Fibroblast of skin of back (primary cell): ENCODE results near the gene CST5.
"Not testable (repeated sequence)": the region's sequence is repeated elsewhere in the genome, so short reads cannot be mapped to it uniquely, and the experiment has no call there.

Source experiments
- DNase-seq: peaks from one replicate; pipeline ENCODE4 v3.0.0-alpha.2; 2013

The CST5 gene

DNA sequence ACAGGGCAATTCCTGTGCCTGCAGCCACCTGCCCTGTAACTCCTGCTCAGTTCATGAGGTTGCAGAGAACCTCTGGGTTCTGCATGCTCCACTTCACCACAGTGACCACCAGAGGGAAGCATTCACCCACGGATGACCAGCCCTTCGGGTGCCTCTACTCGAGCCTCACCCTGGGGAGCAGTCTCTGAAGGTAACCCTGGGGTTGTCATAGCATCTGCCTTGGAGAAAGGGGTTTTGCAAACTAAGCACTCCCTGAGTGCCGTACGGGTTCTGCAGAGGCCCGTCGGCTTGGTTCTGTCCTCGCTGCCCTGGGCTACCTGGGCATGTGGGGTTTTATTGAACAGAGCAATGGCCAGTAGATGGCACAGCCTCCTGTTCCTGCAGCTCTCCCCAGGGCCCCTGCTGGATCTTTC, 10.2 kb upstream of the CST5 start:
- peak; percentile 43 for DNase-seq

DNA sequence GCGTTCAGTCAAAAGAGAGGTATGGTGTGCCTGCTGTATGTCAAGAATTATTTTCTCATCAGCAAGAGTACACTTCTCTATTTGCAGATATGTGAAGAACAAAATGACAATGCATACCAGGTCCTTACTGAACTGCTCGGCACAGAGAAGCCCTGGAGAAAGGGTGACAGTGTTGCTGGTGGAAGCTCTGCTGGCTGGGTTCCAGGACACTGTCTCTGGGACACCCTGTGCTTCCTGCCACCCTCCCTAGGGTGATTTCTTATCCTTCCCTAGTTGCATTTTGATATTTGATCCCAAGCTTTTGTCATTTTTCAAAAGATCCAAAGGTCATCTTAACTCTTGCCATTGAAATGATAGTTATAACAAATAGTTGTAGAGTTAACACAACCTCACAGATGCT, 8.3 kb upstream of the CST5 start:
- DNase-seq, result no peak

DNA sequence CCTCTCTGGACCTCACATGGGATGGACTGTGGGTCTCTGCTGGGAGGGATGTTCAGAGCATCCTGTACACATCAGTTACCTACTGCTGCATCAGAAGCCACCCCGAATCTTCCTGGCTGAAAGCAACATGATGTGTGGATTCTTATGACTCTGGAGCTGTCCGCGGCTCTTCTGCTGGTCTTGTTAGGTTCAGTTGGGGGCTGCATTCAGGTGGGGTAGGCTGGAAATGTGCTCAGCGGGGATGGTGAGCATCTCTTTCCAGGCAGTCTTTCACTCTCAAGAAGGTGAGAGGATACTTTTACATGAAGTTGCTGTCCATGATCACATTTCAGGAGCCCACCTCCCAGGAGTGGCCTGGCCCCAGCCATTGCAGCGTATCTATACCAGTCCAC, 5.2 kb upstream of the CST5 start:
- no peak for DNase-seq

DNA sequence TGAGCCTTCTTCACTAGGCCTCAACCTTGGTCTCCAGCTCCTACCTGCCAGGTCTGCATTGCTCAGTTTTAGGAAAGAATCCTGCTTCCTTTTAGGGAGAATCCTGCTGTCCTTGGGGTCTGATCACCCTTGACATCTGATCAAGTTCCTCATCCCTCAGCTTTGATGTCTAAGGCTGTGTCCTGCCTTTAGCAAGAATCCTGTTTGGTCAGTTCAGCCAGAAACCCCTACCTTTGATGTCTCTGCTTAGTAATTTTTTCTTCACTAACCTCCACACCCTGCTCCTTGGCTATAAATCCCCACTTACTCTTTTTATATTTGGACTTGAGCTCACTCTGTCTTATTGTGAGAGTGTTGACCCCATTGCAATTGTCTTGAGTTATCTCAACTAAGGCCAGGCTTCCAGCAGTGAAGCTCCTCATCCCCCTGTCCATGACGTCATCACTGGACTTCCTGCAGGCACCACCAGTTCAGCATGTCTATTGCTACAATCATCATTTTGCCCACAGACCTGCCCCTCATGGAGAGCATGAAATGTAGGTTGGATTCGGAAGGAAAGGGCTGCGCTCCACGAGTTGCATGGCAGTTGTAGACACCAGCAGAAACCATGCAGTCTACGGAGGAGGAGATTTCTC, 4.7 kb upstream of the CST5 start:
- no peak for DNase-seq

DNA sequence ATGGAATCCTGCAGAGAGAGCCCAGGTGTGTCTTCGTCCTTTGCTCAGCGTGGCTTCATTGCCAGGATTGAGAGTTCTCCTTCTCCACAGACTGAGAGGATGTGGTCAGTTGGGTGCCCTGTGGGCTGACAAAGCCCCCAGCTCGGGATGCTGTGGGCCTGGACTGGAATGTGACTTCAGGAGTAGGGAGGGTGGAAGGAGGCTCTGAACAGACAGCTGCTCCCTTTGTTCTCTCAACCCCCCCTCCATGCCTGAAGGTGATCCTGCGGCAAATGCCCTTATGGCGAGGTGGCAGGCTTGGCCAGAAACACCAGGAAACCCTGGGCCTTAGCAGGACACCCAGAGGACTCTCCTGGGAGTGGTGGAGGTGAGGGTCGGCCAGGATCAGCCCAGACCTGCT, 1.8 kb upstream of the CST5 start:
- no peak for DNase-seq

DNA sequence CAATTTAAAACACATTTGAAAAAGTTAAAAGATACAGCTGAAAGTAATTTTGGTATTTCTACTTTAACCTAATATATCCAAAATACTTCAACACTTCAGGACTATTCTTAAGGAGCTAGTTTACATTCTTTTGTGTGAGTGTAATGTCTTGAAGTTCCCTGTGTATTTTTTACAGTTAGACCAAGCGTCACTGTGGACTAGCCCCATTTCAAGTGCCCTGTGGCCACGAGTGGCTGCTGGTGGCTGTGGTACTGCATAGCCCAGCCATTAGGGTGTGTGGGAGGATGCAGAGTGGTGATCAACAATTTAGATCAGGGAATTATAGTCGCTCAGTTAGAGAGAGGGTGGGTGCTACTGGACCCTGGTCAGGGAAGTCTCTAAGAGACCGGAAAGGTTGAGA, 869 bp upstream of the CST5 start:
- DNase-seq, result no peak

DNA sequence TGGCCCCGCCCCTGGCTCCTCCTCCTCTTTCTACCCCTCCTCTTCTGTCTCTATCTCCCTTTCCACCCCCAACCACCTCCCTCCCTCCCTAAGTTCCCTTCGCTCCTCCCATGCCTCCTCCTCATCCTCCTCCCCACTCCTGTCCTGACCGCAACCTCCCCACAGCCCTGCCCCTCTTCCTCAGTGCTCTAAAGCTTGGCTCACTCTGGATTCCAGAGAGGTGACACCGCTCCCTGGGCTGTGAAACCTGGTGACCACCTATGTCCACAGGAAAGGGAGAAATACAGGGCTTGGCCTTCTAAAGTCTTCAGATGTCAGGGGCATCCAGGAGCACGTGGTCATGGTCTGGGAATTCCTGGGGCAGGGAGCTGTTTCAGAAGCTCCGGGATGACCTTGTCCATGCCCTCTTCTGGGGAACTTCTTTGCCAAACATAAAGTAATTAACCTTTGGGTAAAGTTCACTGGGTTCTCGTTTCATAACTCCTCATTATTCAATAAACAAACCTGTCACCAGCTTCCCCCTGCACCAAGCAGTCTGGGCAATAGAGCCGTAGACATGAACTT, 345 bp upstream of the CST5 start:
- DNase-seq, result no peak

DNA sequence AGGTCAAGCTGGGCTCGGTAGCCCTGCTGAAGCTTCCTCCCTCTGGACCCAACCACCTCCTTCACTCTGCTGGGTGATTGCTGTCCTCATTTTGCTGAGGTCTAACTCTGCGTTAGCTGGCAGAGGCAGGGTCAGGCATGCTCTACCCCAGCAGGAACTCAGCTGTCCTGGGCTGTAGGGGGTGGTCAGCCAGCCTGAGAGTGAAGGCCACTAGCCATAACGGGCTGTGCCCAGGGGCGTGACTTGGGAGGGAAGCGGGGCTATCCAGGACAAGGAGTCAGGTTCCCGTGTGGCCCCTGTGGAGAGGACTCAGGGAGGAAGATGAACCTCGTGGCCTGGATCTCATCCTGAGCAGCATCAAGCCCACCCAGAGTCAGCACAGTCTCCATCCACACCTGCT, 761 bp downstream of the CST5 start:
- no peak for DNase-seq

DNA sequence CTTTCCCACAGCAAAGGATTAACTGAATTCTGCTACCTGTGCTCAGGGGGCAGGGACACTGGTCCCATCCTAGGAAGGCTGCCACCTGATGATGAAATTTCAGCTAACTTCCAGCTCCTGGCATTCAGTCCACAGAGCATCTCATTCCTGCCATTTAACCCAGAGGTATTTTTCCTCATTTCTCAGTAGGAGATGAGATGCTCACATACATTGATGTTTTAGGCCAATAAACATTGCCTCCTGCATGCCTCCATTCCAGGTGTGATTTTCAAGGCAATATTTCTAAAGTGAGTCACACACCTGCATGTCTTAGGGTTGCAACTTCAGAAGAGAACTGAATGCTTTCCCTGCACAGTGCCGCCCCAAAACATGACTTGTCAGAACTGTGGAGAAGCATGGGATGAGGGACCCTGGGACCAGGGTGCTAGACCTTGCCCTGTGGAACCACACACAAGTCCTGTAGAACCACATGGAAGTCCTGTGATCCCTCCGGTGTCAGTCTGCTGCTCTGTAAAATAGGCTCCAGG, 1.5 kb downstream of the CST5 start:
- DNase-seq, result not testable (repeated sequence)

DNA sequence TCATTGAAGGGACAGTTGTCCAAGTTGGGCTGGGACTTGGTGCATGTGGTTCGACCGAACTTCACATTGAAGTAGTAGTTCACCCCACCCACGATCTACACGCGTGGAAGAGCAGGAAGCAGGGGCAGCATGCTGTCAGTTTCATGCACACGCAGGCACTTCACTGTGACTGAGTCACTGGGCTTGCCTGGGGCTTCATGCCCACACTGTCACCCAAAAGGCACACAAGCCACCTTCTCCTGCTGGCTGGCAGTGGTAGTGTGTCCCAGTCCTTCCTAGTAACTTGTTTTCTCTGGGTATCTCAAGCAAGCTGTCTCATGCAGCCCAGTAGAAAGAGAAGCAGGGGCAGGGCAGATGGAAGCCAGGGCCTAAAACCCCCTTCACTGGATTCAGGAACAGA, 2.0 kb downstream of the CST5 start:
- no peak for DNase-seq

DNA sequence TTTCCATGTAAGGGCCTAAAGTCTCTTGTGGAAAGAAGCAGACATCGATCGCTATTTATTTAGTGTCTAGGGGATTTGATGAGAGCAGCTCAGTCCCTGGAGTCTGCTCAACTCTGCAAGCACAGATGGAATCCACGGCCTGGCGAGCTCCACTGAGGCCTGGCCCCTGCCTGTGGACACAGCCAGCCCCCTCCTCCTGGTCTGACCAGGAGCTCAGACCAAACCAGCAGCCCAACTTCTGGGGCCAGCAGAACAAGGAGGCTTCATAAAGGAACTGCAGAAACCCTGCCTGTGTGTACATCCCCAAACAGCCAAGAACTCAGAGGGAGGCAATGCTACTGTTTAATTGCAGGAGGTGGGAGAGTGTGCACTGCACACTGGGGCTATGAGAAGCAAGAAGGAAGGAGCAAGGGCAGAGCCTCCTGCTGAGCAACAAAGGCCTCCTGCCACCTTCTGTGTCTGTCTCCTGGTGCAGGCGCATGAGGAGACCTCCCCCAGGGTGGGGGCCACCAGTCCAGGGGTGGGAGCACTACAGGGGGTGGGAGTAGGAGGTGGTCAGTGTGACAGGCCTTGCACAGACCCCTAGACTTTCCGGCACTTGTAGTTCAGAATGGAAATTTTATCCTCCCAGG, 3.8 kb downstream of the CST5 start:
- DNase-seq, result no peak

DNA sequence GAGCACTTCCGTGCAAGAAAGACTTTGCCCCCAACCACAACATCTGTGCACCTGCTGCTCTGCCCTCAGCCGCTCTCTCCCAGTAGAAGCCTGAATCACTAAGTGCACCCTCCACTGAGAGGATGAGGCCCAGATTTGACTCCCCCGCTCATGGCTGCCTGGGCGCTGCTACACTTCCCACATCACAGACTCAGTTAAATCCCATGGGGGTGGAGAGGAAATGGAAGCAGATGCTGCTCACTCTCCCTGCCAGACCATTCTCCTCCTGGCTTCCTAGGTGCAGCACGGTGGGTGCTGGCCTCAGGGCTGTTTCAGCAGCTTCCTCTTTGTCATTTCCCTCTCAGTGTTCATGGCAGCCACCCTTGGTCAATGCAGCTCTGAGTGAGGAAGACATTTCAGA, 4.8 kb downstream of the CST5 start:
- DNase-seq, result peak; percentile 7

DNA sequence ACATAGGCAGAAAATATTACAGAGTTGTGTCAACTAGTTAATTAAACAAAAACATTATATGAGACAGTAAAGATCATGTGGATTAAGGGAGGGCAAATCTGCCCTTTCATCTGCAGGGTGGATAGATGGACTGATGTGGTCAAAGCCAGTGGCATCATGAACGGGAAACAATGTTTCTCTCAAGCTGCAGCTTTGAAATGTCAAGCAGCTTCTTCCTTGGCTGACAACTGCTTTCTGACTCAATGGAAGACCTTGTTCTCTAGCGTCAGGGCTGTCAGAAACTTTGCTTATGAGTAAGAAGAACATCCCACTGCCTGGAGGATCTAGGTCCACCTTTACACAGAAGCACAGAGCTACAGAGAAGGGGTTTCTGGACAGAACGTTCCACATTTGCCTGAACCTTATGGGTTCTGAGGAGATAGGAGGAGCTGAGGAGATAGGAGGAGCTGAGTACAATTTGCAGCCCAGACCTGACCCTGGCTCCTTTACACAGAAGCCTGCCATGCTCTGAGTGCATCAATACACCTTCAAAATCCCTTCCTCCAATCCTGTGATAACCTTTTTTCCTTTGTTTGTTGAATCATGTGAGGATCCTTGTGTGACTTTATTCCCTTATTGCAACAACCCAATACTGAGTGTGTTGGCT, 6.1 kb downstream of the CST5 start:
- no peak for DNase-seq

DNA sequence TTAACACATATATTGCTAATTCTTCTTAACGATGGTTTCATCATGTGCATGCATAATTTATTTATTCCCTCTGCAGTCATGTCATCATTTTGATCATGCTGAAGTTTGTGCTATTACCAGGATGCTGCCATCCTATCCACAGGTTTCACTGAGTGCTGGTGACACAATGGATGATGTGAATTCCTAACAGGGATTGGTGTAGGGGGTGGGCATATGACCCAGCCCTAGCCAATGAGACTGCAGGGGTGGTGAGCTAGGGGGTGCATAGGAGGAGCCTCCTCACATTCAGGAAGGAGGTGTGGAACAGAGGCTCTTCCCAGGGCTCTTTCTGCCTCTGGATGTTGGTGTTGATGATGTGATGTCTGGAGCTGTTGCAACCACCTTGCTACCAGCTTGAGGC, 7.5 kb downstream of the CST5 start:
- no peak for DNase-seq

DNA sequence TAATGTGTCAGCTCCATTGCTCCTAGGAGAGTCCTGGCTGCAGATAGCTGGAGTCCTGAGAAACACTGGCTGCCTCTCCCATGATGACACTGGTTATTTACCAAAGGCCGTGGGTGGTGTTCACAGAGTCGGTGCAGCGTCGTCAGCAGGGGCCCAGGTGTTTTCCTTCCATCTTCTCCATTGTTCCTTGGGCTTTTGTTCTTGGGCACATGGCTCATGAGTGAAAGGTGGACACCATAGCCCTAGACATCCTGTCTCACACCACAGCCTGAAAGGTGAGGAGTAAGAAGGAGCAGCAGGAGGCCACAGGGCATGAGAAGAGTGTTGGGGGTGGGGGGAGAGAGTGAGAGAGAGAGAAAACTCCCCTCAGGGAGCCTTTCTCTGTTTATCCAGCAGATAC, 9.1 kb downstream of the CST5 start:
- DNase-seq, result no peak

DNA sequence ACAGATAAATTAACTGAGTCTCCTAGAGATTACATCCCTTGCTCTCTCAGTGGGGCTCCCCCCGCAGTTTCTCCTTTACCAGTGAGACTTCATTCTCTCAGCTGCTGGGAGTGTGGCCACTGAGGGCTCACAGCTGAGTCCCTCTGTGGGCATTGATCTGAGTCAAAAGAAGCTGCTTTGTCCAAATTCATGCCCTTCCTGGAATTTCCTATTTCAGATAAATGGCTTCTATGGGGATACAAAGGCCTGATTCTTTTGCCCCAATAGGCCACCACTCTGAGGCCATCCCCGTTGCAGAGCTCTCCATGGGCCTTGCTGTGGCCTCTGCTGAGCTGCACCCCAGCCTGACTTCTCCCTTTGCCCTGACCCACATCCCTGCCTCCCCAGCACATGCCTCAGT, 10.0 kb downstream of the CST5 start:
- no peak for DNase-seq

DNA sequence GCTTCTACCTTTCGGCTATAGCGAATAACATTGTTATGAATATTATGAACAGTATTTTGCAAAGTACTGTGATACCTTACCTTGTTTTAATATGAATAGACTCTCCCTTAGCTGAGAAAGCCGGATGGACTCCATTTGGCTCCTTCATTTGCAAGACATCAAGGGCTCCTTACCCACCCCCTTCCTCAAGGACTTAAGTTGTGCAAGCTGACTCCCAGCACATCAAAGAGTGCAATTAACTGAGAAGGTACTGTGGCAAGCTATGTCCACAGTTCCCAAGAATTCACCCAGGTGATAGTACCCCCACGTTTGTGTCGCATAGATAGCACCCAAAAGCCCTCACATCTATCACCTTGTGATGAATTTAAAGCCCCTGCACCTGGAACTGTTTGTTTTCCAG, 11.2 kb downstream of the CST5 start:
- DNase-seq, result no peak

DNA sequence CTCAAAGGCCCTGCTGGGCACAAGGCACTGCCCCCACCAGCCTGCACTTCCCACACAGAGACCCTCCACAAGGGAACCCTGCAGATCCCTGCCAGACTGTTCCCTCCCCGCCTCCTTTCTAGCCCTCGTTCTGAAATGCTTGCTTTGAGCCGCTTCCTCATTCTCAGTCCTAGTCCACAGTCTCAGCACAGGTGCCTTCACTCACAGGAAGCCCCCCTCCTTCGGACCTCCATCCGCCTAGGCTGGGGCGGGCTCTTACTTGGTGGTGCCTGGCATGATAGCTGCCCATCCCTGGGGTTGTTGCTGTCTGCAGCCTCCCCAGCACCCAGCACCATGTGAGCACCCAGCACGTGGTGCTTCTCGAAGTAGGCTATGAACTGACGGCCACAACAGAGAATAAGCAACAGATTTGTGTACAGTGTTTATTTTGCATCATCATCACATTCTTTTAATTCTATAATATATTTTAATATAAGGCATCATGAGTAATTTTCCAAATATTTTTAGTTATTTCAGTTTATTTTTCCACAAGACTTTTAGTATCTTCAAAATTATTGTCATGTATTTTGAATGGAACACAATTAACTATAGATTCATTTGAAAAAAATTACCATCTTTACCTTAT, 12.3 kb downstream of the CST5 start:
- no peak for DNase-seq

DNA sequence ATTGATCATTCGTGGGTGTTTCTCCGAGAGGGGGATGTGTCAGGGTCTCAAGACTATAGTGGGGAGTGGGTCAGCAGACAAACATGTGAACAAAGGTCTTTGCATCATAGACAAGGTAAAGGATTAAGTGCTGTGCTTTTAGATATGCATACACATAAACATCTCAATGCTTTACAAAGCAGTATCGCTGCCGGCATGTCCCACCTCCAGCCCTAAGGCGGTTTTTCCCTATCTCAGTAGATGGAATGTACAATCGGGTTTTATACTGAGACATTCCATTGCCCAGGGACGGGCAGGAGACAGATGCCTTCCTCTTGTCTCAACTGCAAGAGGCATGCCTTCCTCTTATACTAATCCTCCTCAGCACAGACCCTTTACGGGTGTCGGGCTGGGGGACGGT, 18.8 kb downstream of the CST5 start:
- not testable (repeated sequence) for DNase-seq

DNA sequence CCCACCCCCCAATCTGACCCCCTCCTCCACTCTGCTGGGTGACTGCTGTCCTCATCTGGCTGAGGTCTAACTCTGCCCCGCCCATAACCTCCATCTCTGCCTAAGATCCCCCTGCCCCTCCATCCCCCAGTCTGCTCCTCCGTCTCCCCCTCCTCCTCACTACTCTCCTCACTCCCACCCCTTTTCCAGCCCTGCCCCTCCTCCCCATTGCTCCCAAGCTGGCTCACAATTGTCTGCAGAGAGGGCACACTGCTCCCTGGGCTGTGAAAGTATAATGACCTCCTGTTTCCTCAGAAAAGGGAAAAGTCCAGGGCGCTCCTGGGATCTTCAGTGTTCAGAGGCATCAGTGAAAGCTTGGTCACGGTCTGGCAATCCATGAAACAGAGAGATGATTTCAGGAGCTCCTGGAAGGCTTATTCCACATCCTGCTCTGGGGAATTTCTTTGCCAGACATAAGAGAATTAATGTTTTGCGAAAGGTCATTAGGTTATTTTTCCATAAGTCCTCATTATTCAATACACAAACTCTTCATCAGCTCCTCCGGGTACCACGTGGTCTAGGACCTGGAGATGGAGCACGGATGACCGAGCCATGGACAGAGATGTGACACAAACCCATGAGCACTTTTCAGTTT, 21.5 kb downstream of the CST5 start:
- no peak for DNase-seq

DNA sequence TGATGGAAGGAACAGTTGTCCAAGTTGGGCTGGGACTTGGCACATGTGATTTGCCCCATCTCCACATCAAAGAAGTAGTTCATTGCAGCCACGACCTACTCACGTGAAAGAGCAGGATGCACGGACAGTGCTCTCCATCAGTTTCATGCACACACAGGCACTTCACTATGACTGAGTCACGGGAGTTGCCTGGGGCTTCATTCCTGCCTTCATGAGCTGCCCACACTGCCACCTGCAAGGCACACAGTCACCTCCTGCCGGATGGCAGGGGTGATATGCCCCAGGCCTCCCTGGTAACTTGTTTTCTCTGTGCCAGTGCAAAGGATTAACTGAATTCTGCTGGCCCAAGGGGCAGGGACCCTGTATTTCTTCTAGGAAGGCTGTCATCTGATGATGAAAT, 22.8 kb downstream of the CST5 start:
- no peak for DNase-seq

DNA sequence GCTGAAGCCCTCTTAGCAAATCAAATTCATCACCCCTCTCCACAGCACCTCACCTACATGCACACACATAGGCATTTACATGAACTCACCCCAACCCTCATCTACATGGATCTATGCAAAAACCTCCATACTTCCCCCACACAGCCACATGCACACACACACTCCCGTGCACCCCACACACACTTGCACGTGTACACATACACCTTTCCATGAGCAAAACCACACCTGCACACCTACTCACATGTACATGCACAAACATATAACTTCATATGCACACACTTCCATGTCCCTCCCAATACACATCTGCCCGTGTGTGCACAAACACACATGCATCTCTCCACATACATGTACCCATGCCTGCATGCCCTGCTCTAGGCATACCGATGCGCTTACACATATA, 23.3 kb downstream of the CST5 start:
- no peak for DNase-seq

DNA sequence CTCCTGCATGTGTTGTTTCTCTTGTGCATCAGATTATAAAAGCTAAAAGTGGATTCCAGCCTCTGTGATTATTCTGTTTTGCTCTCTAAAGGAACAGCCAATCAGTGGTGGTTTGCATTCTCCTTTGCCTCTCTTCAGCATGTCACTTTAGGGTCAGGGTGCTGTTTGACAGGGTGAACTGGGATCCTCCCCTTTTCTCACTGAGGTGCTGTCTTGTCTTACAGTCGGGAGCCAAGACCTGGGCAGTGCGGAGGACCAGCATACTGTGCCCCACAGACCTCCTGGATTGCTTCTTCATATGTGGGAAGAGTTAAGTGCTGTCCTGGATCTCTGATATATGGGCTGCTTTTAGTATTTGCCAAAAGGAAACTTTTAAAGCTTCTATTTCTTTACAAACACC, 37.9 kb downstream of the CST5 start:
- DNase-seq, result no peak
